Subcutaneous abdominal adipose tissue (tissue), 5 donors: ENCODE results near the gene PDE7B.

ENCODE experiments used
- H3K27ac ChIP-seq: one replicate; pipeline ENCODE4 v1.7.0; 2013; ENCODE audit warnings: low read depth, mild to moderate bottlenecking, inconsistent platforms, low read length, moderate library complexity
- H3K27me3 ChIP-seq, 5 donors: one replicate each; pipeline ENCODE4 v1.7.0; 2013; ENCODE audit warnings: low read length in 5 of 5, inconsistent platforms in 1 of 5; ENCODE audit not compliant: control insufficient read depth in 5 of 5, insufficient read depth in 4 of 5
- H3K36me3 ChIP-seq, 5 donors: one replicate each; pipeline ENCODE4 v1.7.0; 2013; ENCODE audit warnings: low read length in 5 of 5; ENCODE audit not compliant: control insufficient read depth in 5 of 5, insufficient read depth in 5 of 5
- H3K4me1 ChIP-seq, 5 donors: one replicate each; pipeline ENCODE4 v1.7.0; 2013; ENCODE audit warnings: low read length in 5 of 5, mild to moderate bottlenecking in 3 of 5, moderate library complexity in 1 of 5; ENCODE audit not compliant: control insufficient read depth in 5 of 5, insufficient read depth in 5 of 5
- H3K4me3 ChIP-seq, 5 donors: one replicate each; pipeline ENCODE4 v1.7.0; 2013; ENCODE audit warnings: low read length in 5 of 5, low read depth in 1 of 5
- H3K9ac ChIP-seq, 5 donors: one replicate each; pipeline ENCODE4 v1.7.0; 2013; ENCODE audit warnings: low read length in 5 of 5, mild to moderate bottlenecking in 4 of 5, moderate library complexity in 3 of 5
- H3K9me3 ChIP-seq, 5 donors: one replicate each; pipeline ENCODE4 v1.7.0; 2013; ENCODE audit warnings: low read length in 5 of 5; ENCODE audit not compliant: control insufficient read depth in 5 of 5
- donor health status: healthy.
- donor health status: healthy.
- donor health status: healthy.
- donor health status: healthy.
- donor health status: healthy.

Gene PDE7B

DNA sequence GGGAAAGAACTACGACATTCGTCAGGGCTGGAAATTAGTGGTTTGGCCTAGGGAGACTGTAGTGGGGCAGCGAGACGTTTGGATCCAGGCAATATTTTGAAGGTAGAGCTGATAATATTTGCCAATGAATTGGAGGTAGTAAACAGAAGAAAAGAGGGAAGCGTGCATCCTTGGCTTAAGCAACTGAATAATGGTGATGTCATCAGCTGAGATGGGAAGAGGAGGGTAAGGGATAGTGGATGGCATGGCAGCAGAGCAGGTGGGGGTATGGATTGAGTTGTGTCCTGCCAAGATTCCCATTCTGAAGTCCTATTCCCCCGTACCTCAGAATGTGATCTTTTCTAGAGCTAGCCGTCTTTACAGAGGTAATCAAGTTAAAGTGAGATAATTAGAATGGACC is 119.2 kb downstream of the PDE7B start:
- no peak overlapping the region for H3K27ac ChIP-seq
- no peaks in the 10 kb centered on the region for H3K27me3 ChIP-seq
- H3K9ac ChIP-seq, result no peak overlapping the region
- H3K9me3 ChIP-seq, result no peaks in the 10 kb centered on the region
- no peaks in the 10 kb centered on the region for H3K36me3 ChIP-seq
- H3K4me1 ChIP-seq, result peaks cover 0 to 7% (median 0%) of the 10 kb centered on the region in 5 donors
- no peak overlapping the region for H3K4me3 ChIP-seq

DNA sequence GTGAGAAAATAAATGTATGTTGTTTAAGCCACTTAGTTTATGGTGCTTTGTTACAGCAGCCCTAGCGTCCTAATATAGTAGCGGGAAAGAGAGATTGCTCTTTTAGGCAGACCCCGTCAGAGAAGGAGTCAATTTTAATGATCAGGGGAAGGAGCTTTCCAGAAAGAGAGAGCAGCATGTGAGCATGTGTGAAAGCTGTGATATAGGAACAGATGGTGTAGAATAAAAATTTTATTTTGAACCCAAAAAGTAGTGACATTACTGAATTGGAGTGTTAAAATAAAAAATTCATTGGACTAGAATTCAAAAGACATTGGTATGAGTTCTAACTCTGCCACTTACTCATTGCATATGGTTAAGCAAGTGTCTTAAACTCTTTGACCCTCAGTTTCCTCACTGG is 119.8 kb downstream of the PDE7B start:
- peaks cover 0 to 7% (median 0%) of the 10 kb centered on the region in 5 donors for H3K4me1 ChIP-seq
- no peak overlapping the region for H3K9ac ChIP-seq
- H3K27ac ChIP-seq, result no peak overlapping the region
- no peak overlapping the region for H3K4me3 ChIP-seq
- no peaks in the 10 kb centered on the region for H3K9me3 ChIP-seq
- H3K27me3 ChIP-seq, result no peaks in the 10 kb centered on the region
- H3K36me3 ChIP-seq, result no peaks in the 10 kb centered on the region

GRCh38 chr6:135972150-135972549 is 120.6 kb downstream of the PDE7B start:
- no peaks in the 10 kb centered on the region for H3K9me3 ChIP-seq
- no peaks in the 10 kb centered on the region for H3K27me3 ChIP-seq
- no peak overlapping the region for H3K9ac ChIP-seq
- H3K4me3 ChIP-seq, result no peak overlapping the region
- peaks cover 0 to 7% (median 0%) of the 10 kb centered on the region in 5 donors for H3K4me1 ChIP-seq
- H3K36me3 ChIP-seq, result no peaks in the 10 kb centered on the region
- no peak overlapping the region for H3K27ac ChIP-seq

DNA sequence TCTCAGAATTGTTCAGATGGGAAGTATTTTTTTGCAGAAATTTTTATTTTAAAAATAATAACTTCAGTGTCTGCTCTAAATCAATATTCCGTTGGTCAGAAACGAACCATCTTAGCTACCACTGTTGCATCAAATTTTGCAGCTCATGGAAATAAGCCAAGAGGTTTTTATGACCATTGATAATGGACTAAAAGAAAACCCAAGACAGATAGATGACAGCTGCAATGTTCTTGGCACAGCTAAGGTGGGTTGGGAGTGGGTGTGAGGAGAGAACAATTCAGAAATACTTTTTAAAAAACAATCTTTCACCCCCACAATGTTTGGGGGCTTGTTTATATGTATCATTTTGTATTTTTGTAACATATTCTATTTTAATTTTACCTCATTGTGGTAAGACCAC is 121.1 kb downstream of the PDE7B start:
- Histone ChIP-seq H3K27me3 (no peaks in the 10 kb centered on the region), H3K4me1 (peaks cover 0 to 7% (median 0%) of the 10 kb centered on the region in 5 donors), H3K4me3 (no peak overlapping the region), H3K36me3 (no peaks in the 10 kb centered on the region), H3K27ac (no peak overlapping the region), H3K9me3 (no peaks in the 10 kb centered on the region), H3K9ac (no peak overlapping the region)

- Histone ChIP-seq H3K9ac (no peak overlapping the region), H3K4me1 (peaks cover 0 to 7% (median 0%) of the 10 kb centered on the region in 5 donors), H3K36me3 (no peaks in the 10 kb centered on the region), H3K9me3 (no peaks in the 10 kb centered on the region), H3K27ac (no peak overlapping the region), H3K27me3 (no peaks in the 10 kb centered on the region), H3K4me3 (no peak overlapping the region)
Observed at GRCh38 chr6:135974426-135974825, 122.9 kb downstream of the PDE7B start.

- no peaks in the 10 kb centered on the region for H3K9me3 ChIP-seq
- H3K36me3 ChIP-seq, result no peaks in the 10 kb centered on the region
- no peak overlapping the region for H3K4me3 ChIP-seq
- no peak overlapping the region for H3K9ac ChIP-seq
- H3K27me3 ChIP-seq, result no peaks in the 10 kb centered on the region
- H3K27ac ChIP-seq, result no peak overlapping the region
- peaks cover 0 to 7% (median 0%) of the 10 kb centered on the region in 5 donors for H3K4me1 ChIP-seq
Observed at GRCh38 chr6:135976585-135976984, 125.1 kb downstream of the PDE7B start.

DNA sequence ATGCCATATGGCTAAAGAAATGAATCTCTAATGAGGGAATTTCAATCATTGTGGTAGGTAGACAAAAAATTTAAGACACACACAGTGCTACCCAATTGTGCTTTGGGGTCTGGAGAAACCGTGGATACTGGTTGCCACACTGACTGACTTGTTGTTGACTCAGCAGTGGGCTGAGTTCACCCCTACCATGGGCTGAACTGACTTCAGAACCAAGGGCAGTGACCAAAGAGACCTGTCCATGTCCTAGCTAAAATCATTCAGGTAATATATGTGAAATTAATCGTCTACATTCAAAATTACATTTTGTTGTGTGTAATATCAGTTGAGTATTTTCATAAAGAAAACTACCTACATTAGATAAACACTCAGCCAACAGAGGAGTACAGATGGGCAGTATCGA is 131.6 kb downstream of the PDE7B start:
- Histone ChIP-seq H3K9ac (no peak overlapping the region), H3K27me3 (no peaks in the 10 kb centered on the region), H3K27ac (no peak overlapping the region), H3K4me3 (no peak overlapping the region), H3K9me3 (peaks cover 0 to 4% (median 0%) of the 10 kb centered on the region in 5 donors), H3K4me1 (no peaks in the 10 kb centered on the region), H3K36me3 (no peaks in the 10 kb centered on the region)

- Histone ChIP-seq H3K9ac (no peak overlapping the region), H3K36me3 (no peaks in the 10 kb centered on the region), H3K4me3 (no peak overlapping the region), H3K9me3 (peaks cover 0 to 4% (median 0%) of the 10 kb centered on the region in 5 donors), H3K27me3 (no peaks in the 10 kb centered on the region), H3K27ac (no peak overlapping the region), H3K4me1 (no peaks in the 10 kb centered on the region)
Observed at GRCh38 chr6:135983718-135984343, 132.3 kb downstream of the PDE7B start.

DNA sequence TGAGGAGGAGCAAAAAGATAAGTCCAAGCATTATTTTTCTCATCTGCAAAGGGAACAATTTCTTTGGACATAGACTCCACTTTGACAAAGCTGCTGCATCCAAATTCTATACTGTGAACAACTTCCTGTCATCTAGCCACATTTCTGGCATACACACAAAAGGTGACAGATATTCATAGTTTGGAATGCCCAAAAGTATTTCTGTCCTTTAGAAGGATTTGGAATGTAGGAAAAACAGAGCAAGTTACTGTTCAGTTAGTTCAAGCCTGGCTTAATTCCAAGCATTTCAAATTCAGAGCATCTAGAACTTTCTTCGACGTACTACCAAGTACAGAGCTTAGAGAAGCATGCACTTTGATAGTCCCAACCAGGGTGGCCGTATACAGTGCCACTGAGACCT is 134.0 kb downstream of the PDE7B start:
- no peak overlapping the region for H3K9ac ChIP-seq
- no peak overlapping the region for H3K4me3 ChIP-seq
- H3K27ac ChIP-seq, result no peak overlapping the region
- no peaks in the 10 kb centered on the region for H3K4me1 ChIP-seq
- H3K27me3 ChIP-seq, result no peaks in the 10 kb centered on the region
- H3K9me3 ChIP-seq, result peaks cover 0 to 4% (median 0%) of the 10 kb centered on the region in 5 donors
- no peaks in the 10 kb centered on the region for H3K36me3 ChIP-seq

- Histone ChIP-seq H3K27ac (no peak overlapping the region), H3K9ac (no peak overlapping the region), H3K27me3 (no peaks in the 10 kb centered on the region), H3K4me3 (no peak overlapping the region), H3K4me1 (no peaks in the 10 kb centered on the region), H3K9me3 (peaks cover 0 to 4% (median 0%) of the 10 kb centered on the region in 5 donors), H3K36me3 (no peaks in the 10 kb centered on the region)
Observed at GRCh38 chr6:135987226-135987625, 135.7 kb downstream of the PDE7B start.
